Type B pancreatic cell (in vitro differentiated cells): Measurements from ENCODE around the gene NCOR1. TPM values are rescaled to one million over a fixed set of nuclear protein-coding genes. Genes with fewer than 3 reads are reported as not detected.

Source experiments
- DNase-seq: peaks from one replicate; pipeline ENCODE4 v3.0.0; 2021; ENCODE audit warnings: mixed read lengths; ENCODE audit not compliant: unreplicated experiment; ENCODE audit errors: extremely low spot score
- H3K27ac Mint-ChIP-seq: 2 replicates; pipeline ENCODE4 v1.8.0; 2021; ENCODE audit warnings: mild to moderate bottlenecking, mixed read lengths
- H3K27me3 Mint-ChIP-seq: 2 replicates; pipeline ENCODE4 v1.8.0; 2021; ENCODE audit warnings: mixed read lengths
- H3K36me3 Mint-ChIP-seq: 2 replicates; pipeline ENCODE4 v1.8.0; 2021; ENCODE audit warnings: mixed read lengths
- H3K4me1 Mint-ChIP-seq: one replicate; pipeline ENCODE4 v1.8.0; 2021; ENCODE audit warnings: mixed read lengths; ENCODE audit not compliant: unreplicated experiment
- H3K4me3 Mint-ChIP-seq: 2 replicates; pipeline ENCODE4 v1.8.0; 2021; ENCODE audit warnings: mild to moderate bottlenecking, mixed read lengths
- H3K9me3 Mint-ChIP-seq: 2 replicates; pipeline ENCODE4 v1.8.0; 2021; ENCODE audit warnings: mixed read lengths
- CTCF ChIP-seq: fragments of 200-600 bp; sonication (generic); conservative IDR thresholded peaks from 2 replicates; pipeline ENCODE4 v1.5.0; 2021; ENCODE audit warnings: antibody characterized with exemption, mild to moderate bottlenecking
- total RNA-seq: library from RNA; stranded (reverse); gene quantifications from 2 replicates; pipeline ENCODE4 v1.2.1, GENCODE V29; 2021; ENCODE audit warnings: low replicate concordance

Gene NCOR1
- total RNA-seq, 1 donor from 2014 or later = 133 TPM

- Mint-ChIP-seq H3K27me3 (no peaks in the 10 kb centered on the region), H3K9me3 (no peaks in the 10 kb centered on the region), H3K4me1 (peaks cover 12% of the 10 kb centered on the region), H3K27ac (no peak overlapping the region), H3K4me3 (no peak overlapping the region), H3K36me3 (peaks cover 34% of the 10 kb centered on the region)
- no peak for DNase-seq
- TF ChIP-seq CTCF = no peak
Observed at GRCh38 chr17:16002708-16003260, 212.6 kb downstream of the NCOR1 start.

GRCh38 chr17:16001226-16001897 is 214.0 kb downstream of the NCOR1 start:
- no peaks in the 10 kb centered on the region for H3K9me3 Mint-ChIP-seq
- H3K27ac Mint-ChIP-seq = peak overlapping the region; percentile 84
- peaks cover 34% of the 10 kb centered on the region for H3K36me3 Mint-ChIP-seq

GRCh38 chr17:15999974-16000827 is 215.1 kb downstream of the NCOR1 start:
- H3K4me3 Mint-ChIP-seq = peak overlapping the region; percentile 92
- DNase-seq = no peak
- peaks cover 12% of the 10 kb centered on the region for H3K4me1 Mint-ChIP-seq
- H3K9me3 Mint-ChIP-seq = no peaks in the 10 kb centered on the region
- peak overlapping the region; percentile 84 for H3K27ac Mint-ChIP-seq
- H3K27me3 Mint-ChIP-seq = no peaks in the 10 kb centered on the region
- H3K36me3 Mint-ChIP-seq = peaks cover 32% of the 10 kb centered on the region
- TF ChIP-seq CTCF = no peak

More at GRCh38 chr17:16001226-16001897, 214.0 kb downstream of the NCOR1 start:
- Mint-ChIP-seq H3K27me3 (no peaks in the 10 kb centered on the region), H3K4me3 (peak overlapping the region; percentile 92), H3K4me1 (peaks cover 12% of the 10 kb centered on the region)
- no peak for DNase-seq
- no peak for TF ChIP-seq CTCF

GRCh38 chr17:15999141-15999973 is 216.0 kb downstream of the NCOR1 start, which contains the start of the genes TTC19 and ZSWIM7:
TTC19 (plus strand) TSS chr17:15999824; CDS start chr17:15999849, 25 bp downstream.
ZSWIM7 (minus strand) TSS chr17:15999704; CDS start chr17:15999594, 110 bp downstream.
- Mint-ChIP-seq H3K4me1 (peaks cover 12% of the 10 kb centered on the region), H3K36me3 (peaks cover 30% of the 10 kb centered on the region), H3K27me3 (no peaks in the 10 kb centered on the region), H3K27ac (peak within 1 kb of the TSS; percentile 99), H3K4me3 (peak within 1 kb of the TSS; percentile 97), H3K9me3 (no peaks in the 10 kb centered on the region)
- peak; percentile 97 for DNase-seq
- no peak for TF ChIP-seq CTCF

GRCh38 chr17:15998031-15998562 is 217.2 kb downstream of the NCOR1 start:
- peaks cover 12% of the 10 kb centered on the region for H3K4me1 Mint-ChIP-seq
- DNase-seq = no peak
- H3K36me3 Mint-ChIP-seq = peaks cover 23% of the 10 kb centered on the region
- no peaks in the 10 kb centered on the region for H3K9me3 Mint-ChIP-seq
- H3K4me3 Mint-ChIP-seq = peak overlapping the region; percentile 97
- TF ChIP-seq CTCF = no peak
- peak overlapping the region; percentile 99 for H3K27ac Mint-ChIP-seq
- no peaks in the 10 kb centered on the region for H3K27me3 Mint-ChIP-seq
